ENCODE results near the gene MICAL3.

The MICAL3 gene

DNA sequence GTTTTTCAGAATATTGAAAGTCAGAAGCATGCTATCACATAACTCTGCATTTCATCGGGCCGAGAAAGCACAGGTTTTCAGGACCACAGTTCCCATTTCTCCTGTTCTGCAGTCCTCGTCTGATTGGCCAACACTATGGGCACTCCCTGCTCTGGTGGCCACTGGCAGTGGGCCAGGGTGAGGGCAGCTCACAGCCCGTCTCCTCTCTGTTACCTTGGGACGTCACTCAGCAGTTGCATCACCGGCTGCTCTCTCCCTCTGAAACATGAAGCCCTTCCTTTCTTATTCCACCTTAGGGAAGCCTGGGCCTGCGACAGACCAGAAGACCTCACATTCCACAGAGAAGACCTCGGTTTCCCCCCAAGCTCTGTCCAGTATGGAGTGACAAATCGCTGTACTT, 11.4 kb upstream of the MICAL3 start:
- TF ChIP-seq, protein P1, sequence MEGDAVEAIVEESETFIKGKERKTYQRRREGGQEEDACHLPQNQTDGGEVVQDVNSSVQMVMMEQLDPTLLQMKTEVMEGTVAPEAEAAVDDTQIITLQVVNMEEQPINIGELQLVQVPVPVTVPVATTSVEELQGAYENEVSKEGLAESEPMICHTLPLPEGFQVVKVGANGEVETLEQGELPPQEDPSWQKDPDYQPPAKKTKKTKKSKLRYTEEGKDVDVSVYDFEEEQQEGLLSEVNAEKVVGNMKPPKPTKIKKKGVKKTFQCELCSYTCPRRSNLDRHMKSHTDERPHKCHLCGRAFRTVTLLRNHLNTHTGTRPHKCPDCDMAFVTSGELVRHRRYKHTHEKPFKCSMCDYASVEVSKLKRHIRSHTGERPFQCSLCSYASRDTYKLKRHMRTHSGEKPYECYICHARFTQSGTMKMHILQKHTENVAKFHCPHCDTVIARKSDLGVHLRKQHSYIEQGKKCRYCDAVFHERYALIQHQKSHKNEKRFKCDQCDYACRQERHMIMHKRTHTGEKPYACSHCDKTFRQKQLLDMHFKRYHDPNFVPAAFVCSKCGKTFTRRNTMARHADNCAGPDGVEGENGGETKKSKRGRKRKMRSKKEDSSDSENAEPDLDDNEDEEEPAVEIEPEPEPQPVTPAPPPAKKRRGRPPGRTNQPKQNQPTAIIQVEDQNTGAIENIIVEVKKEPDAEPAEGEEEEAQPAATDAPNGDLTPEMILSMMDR (conservative IDR thresholded peaks at IDR 0.05; ENCODE audit: low read length), result no peak
- H3K4me3 ChIP-seq (ENCODE audit: low read length), result no peak overlapping the region
- DNase-seq (ENCODE audit: low read depth), result no peak

DNA sequence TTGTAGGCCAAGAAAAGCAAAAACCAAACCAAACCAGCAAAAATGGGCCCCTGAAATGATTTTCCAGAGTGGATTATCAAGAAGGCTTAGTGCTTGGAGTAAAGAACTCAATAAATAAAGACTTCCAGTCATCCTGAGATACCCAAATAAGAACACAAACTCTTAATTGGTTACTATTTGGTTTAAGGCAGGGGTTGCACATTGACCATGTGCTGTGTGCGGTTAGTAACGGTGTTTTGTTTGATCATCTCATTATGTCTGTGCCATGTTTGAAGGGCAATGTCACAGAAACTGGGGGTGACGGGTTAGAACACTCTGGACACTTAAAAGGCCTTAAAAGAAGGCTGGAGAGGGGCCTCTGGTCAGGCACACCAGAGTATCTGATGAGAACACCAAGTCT, 9.7 kb upstream of the MICAL3 start:
- no peak overlapping the region for H3K4me3 ChIP-seq (ENCODE audit: low read length)
- TF ChIP-seq, protein P1 (conservative IDR thresholded peaks at IDR 0.05; ENCODE audit: low read length), result no peak
- DNase-seq (ENCODE audit: low read depth), result no peak

DNA sequence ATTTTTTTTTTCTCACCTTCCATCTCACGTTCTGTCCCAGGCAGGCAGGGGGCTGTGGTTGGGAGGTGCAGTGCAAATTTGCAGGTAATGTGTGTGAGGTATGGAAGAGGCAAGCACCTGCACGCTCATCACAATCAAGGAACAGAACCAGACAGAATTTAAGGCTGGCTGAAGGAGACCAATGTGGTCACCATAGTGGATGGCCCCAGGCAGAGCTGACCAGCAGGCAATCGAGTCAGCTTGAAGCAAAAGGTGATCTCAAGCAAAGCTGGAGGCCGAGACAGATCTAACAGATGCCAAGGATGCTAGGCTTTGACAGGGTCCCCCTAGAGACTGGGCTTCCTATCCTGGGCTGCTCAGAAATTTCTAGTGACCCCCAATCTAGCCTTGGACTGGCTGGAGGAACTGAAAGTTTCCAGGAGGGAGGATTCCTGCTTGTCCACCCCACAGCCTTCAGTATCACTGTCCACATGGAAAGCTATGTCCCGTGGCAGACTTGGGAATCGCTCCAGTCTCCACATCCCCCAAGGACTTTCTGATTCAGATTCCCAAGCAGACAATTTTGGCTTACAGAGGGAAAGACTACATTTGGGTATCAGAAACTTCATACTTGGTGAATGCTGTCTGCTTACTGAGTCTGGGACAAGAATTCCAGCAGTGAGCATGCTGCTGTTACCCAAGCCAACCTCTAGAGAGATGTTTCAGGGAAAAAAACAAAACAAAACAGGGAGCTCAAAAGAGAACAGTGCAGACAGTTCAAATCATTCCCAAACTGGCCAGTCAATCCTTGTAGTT, 9.0 kb upstream of the MICAL3 start:
- no peak overlapping the region for H3K4me3 ChIP-seq (ENCODE audit: low read length)
- TF ChIP-seq, protein P1 (conservative IDR thresholded peaks at IDR 0.05; ENCODE audit: low read length), result peak; percentile 45
- peak; percentile 86 for DNase-seq (ENCODE audit: low read depth)

DNA sequence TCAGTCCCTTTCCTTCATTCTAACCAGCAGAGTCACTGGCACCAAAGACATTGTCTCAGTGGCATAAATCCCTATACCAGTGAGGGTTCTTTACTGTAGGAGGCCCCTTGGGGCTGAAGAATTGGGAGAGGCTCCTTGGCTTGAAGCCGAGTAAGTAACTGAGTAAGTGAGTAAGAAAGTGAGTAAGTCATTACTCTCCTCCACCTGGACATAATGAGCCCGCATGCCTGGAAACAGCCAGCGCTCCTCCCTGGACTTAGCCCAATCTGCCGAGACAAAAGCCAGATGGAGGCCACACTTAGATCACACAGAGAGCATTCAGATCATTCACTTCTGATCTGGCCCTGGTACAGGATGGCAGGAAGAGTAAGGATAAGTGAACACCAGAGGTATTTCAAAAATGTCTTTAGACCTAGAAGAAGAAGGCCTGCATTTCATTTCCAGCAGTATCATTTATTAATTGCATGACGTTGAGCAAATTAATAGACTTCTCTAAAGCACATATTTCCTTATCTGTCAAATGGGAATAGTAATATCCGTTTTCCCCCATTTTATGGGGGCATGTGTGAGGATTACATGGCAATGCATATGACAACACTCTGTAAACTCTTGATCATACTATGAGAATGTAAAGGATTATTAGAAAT, 8.2 kb upstream of the MICAL3 start:
- DNase-seq (ENCODE audit: low read depth), result peak; percentile 89
- H3K4me3 ChIP-seq (ENCODE audit: low read length), result no peak overlapping the region
- TF ChIP-seq, protein P1 (conservative IDR thresholded peaks at IDR 0.05; ENCODE audit: low read length), result no peak

DNA sequence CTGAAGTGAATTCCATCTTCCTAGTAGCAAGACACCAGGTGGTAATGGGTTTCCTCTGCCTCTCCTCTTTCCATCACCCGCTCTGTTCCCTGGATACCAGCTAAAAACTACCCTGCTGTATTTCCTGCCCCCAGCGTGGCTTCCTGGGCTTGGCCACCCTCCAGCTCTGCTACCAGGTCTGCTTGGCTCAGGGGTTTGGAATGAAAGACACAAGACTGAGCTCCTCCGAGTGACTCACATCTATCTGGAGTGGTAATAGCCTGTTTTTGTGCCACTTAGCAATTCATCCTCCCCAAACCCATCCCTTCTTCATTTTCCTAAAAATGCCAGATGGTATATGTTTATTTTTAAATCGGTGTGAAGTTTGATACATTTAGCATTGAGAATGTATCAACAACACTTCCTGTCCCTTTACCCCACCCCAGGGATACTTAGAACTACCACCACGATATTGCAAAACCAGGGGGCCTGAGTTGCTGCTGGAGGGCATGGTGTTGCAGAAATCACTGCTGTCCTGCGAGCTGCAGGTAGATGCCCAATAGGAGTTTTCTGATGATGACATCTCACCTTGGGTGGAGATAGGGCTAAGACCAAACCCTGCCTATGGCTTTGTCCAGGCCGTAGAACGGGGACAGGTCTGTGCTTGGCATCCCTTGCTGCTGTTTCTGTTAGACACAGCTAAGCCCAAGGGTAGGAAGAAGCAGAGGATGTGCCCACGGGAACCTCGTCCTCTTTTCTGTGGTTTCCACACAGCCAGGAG, 7.5 kb upstream of the MICAL3 start:
- DNase-seq (ENCODE audit: low read depth), result peak; percentile 96
- no peak overlapping the region for H3K4me3 ChIP-seq (ENCODE audit: low read length)
- TF ChIP-seq, protein P1 (conservative IDR thresholded peaks at IDR 0.05; ENCODE audit: low read length), result no peak

DNA sequence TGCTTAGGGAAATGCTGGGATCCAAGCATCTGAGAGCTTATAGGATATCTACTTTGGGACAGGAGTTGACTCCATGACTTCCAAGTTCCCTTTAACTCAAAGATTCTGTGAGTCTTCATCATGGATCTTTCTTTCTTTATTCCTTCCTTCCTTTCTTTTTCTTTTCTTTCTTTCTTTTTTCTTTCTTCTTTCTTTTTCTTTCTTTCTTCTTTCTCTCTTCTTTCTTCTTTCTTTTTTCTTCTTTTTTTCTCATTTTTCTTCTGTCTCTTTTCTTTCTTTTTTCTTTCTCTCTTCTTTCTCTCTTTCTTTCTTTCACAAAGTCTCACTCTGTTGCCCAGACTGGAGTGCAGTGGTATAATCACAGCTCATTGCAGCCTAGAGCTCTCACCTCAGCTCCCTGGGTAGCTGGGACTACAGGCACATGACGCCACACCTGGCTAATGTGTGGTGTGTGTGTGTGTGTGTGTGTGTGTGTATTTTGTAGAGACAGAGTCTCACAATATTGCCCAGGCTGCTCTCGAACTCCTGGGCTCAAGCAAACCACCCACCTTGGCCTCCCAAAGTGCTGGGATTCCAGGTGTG, 5.4 kb upstream of the MICAL3 start:
- no peak overlapping the region for H3K4me3 ChIP-seq (ENCODE audit: low read length)
- TF ChIP-seq, protein P1 (conservative IDR thresholded peaks at IDR 0.05; ENCODE audit: low read length), result no peak
- no peak for DNase-seq (ENCODE audit: low read depth)
